Tibial nerve (tissue), 3 donors: ENCODE results near the gene AVL9.

ENCODE experiments used
- POLR2A ChIP-seq, 2 donors: fragments of 450-650 bp; IDR thresholded peaks; one replicate each; pipeline ENCODE4 v1.6.1; 2017; ENCODE audit warnings: antibody characterized with exemption in 2 of 2, mild to moderate bottlenecking in 2 of 2, moderate library complexity in 2 of 2
- TF ChIP-seq, protein P1 (sequence below), 5 experiments: fragments of 200-600 bp in 3 of 5; fragments of 450-650 bp in 2 of 5; sonication (generic) in 3 of 5; IDR thresholded peaks; one replicate each; pipeline ENCODE4 v1.5.1; 2016 to 2019; ENCODE audit warnings: antibody characterized with exemption in 5 of 5, mild to moderate bottlenecking in 3 of 5, moderate library complexity in 2 of 5

DNA sequence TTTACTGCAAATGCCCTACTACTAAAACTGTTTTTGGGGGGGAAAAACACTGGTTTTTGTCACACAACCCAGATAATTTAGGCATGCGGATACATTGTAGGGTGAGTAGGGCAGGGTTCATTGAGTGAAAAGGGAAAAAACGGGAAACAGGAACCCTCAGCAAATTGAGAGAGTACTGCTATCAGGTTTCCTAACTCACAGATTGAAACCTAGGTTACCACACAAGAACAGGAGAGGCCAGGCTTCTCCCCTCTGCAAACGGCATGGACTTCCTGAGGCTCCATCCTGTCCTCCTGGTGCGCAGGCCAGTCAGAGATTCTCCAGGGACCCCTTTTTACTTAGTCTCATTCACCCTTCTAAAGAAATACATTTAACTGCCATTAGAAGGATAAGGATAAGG, 30.6 kb downstream of the AVL9 start:
- TF ChIP-seq, protein P1, sequence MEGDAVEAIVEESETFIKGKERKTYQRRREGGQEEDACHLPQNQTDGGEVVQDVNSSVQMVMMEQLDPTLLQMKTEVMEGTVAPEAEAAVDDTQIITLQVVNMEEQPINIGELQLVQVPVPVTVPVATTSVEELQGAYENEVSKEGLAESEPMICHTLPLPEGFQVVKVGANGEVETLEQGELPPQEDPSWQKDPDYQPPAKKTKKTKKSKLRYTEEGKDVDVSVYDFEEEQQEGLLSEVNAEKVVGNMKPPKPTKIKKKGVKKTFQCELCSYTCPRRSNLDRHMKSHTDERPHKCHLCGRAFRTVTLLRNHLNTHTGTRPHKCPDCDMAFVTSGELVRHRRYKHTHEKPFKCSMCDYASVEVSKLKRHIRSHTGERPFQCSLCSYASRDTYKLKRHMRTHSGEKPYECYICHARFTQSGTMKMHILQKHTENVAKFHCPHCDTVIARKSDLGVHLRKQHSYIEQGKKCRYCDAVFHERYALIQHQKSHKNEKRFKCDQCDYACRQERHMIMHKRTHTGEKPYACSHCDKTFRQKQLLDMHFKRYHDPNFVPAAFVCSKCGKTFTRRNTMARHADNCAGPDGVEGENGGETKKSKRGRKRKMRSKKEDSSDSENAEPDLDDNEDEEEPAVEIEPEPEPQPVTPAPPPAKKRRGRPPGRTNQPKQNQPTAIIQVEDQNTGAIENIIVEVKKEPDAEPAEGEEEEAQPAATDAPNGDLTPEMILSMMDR (IDR thresholded peaks at IDR 0.05): no peak
- no peak for TF ChIP-seq POLR2A (IDR thresholded peaks at IDR 0.05)
